Stimulated activated naive CD8-positive, alpha-beta T cell treated with anti-CD3 and anti-CD28 coated beads, Interleukin-15, amount 100 ng/mL, for 72 hours (primary cell): ENCODE results near the gene TRIM16.
"Not testable (repeated sequence)": the region's sequence is repeated elsewhere in the genome, so short reads cannot be mapped to it uniquely, and the experiment has no call there.

Experiments used
- ATAC-seq: fragments of 150-1000 bp; cut with Tn5 transposase; 2 replicates; pipeline ENCODE4 v1.10.0; 2021; ENCODE audit warnings: mild to moderate bottlenecking, moderate library complexity
- DNase-seq, 2 donors: peaks; one replicate each; pipeline ENCODE4 v3.0.0; 2021 to 2022
- H3K27ac Mint-ChIP-seq, 2 donors: one replicate each; pipeline ENCODE4 v1.8.0; 2022; ENCODE audit warnings: mild to moderate bottlenecking in 2 of 2, mixed read lengths in 2 of 2, moderate library complexity in 2 of 2
- H3K27me3 Mint-ChIP-seq: one replicate; pipeline ENCODE4 v1.8.0; 2022; ENCODE audit warnings: mixed read lengths
- H3K4me1 Mint-ChIP-seq: one replicate; pipeline ENCODE4 v1.8.0; 2022; ENCODE audit warnings: mild to moderate bottlenecking, mixed read lengths
- H3K4me3 Mint-ChIP-seq, 2 donors: one replicate each; pipeline ENCODE4 v1.8.0; 2022; ENCODE audit warnings: mild to moderate bottlenecking in 2 of 2, mixed read lengths in 2 of 2, moderate library complexity in 1 of 2
- H3K9me3 Mint-ChIP-seq, 2 donors: one replicate each; pipeline ENCODE4 v1.8.0; 2022; ENCODE audit warnings: mixed read lengths in 2 of 2

The TRIM16 gene

GRCh38 chr17:15683824-15684478 lies at the start of gene TRIM16:
TSS of gene TRIM16 (minus strand) at chr17:15684311. CDS start at chr17:15651609, 32,702 bp downstream.
- H3K4me3 Mint-ChIP-seq, result peak within 1 kb of the TSS; percentile 95 to 99
- H3K27ac Mint-ChIP-seq, result peak within 1 kb of the TSS; percentile 87 to 93
- peak; percentile 57 to 69 for DNase-seq
- not testable (repeated sequence) for H3K9me3 Mint-ChIP-seq, H3K27me3 Mint-ChIP-seq
- peaks cover 41% of the 10 kb centered on the region for H3K4me1 Mint-ChIP-seq
- peak; percentile 95 for ATAC-seq

- ATAC-seq, H3K27ac Mint-ChIP-seq, H3K4me3 Mint-ChIP-seq: not testable (repeated sequence)
These were observed 49.2 kb upstream of the TRIM16 start for GRCh38 chr17:15733174-15733789.

GRCh38 chr17:15731900-15732299 lies 47.8 kb upstream of the TRIM16 start, which contains the start of gene TBC1D26:
TSS of gene TBC1D26 (plus strand) at chr17:15732283. CDS start at chr17:15735349, 3,066 bp downstream.
- H3K9me3 Mint-ChIP-seq, H3K4me1 Mint-ChIP-seq, ATAC-seq: not testable (repeated sequence)

More at GRCh38 chr17:15733174-15733789, 49.2 kb upstream of the TRIM16 start:
- not testable (repeated sequence) for DNase-seq, H3K27me3 Mint-ChIP-seq, H3K9me3 Mint-ChIP-seq, H3K4me1 Mint-ChIP-seq

GRCh38 chr17:15730535-15730934 lies 46.4 kb upstream of the TRIM16 start:
- H3K4me1 Mint-ChIP-seq, H3K27ac Mint-ChIP-seq, H3K27me3 Mint-ChIP-seq, H3K9me3 Mint-ChIP-seq, H3K4me3 Mint-ChIP-seq, ATAC-seq, DNase-seq: not testable (repeated sequence)

More at GRCh38 chr17:15731900-15732299, 47.8 kb upstream of the TRIM16 start, which contains the start of gene TBC1D26:
- H3K4me3 Mint-ChIP-seq, H3K27ac Mint-ChIP-seq, DNase-seq, H3K27me3 Mint-ChIP-seq: not testable (repeated sequence)

- DNase-seq, ATAC-seq, H3K4me3 Mint-ChIP-seq, H3K27ac Mint-ChIP-seq, H3K27me3 Mint-ChIP-seq, H3K4me1 Mint-ChIP-seq: not testable (repeated sequence)
- H3K9me3 Mint-ChIP-seq, result peaks cover 10 to 15% of the 10 kb centered on the region in 2 donors
These were observed 32.8 kb upstream of the TRIM16 start for GRCh38 chr17:15716601-15717563.

- not testable (repeated sequence) for ATAC-seq, H3K4me1 Mint-ChIP-seq, DNase-seq, H3K27ac Mint-ChIP-seq, H3K4me3 Mint-ChIP-seq, H3K27me3 Mint-ChIP-seq
- peaks cover 11 to 19% of the 10 kb centered on the region in 2 donors for H3K9me3 Mint-ChIP-seq
These were observed 24.8 kb upstream of the TRIM16 start for GRCh38 chr17:15708879-15709278.

- H3K9me3 Mint-ChIP-seq, result peaks cover 11 to 14% of the 10 kb centered on the region in 2 donors
- H3K4me3 Mint-ChIP-seq, ATAC-seq, DNase-seq, H3K4me1 Mint-ChIP-seq, H3K27ac Mint-ChIP-seq, H3K27me3 Mint-ChIP-seq: not testable (repeated sequence)
These were observed 20.7 kb upstream of the TRIM16 start for GRCh38 chr17:15704813-15705212.

- H3K27me3 Mint-ChIP-seq, ATAC-seq, DNase-seq, H3K4me3 Mint-ChIP-seq, H3K27ac Mint-ChIP-seq, H3K4me1 Mint-ChIP-seq: not testable (repeated sequence)
- H3K9me3 Mint-ChIP-seq, result peaks cover 11 to 14% of the 10 kb centered on the region in 2 donors
These were observed 20.1 kb upstream of the TRIM16 start for GRCh38 chr17:15704239-15704638.

- peak overlapping the region; percentile 88 for H3K4me3 Mint-ChIP-seq
- H3K27ac Mint-ChIP-seq, result peak overlapping the region; percentile 85 to 97
- DNase-seq, H3K9me3 Mint-ChIP-seq, H3K27me3 Mint-ChIP-seq, H3K4me1 Mint-ChIP-seq: not testable (repeated sequence)
- peak; percentile 29 for ATAC-seq
These were observed 15.8 kb upstream of the TRIM16 start for GRCh38 chr17:15699937-15700336.

- Mint-ChIP-seq H3K27ac (peak within 1 kb of the TSS; percentile 85 to 97), H3K4me3 (peak within 1 kb of the TSS; percentile 88)
- not testable (repeated sequence) for H3K9me3 Mint-ChIP-seq, H3K4me1 Mint-ChIP-seq, H3K27me3 Mint-ChIP-seq
- peak; percentile 94 to 99 for DNase-seq
- ATAC-seq, result peak; percentile 98
These were observed 15.4 kb upstream of the TRIM16 start, which contains the start of gene ZNF286A for GRCh38 chr17:15699413-15699924. TSS of gene ZNF286A (plus strand) at chr17:15699752. CDS start at chr17:15700330, 578 bp downstream.

- not testable (repeated sequence) for ATAC-seq, DNase-seq, H3K9me3 Mint-ChIP-seq, H3K4me1 Mint-ChIP-seq, H3K27me3 Mint-ChIP-seq
- Mint-ChIP-seq H3K27ac (peak overlapping the region in 1 of 2 donors; percentile 97), H3K4me3 (peak overlapping the region; percentile 88)
These were observed 14.9 kb upstream of the TRIM16 start for GRCh38 chr17:15698967-15699366.

GRCh38 chr17:15687494-15687893 lies 3.4 kb upstream of the TRIM16 start:
- peaks cover 29% of the 10 kb centered on the region for H3K4me1 Mint-ChIP-seq
- H3K9me3 Mint-ChIP-seq, DNase-seq, ATAC-seq, H3K4me3 Mint-ChIP-seq, H3K27me3 Mint-ChIP-seq, H3K27ac Mint-ChIP-seq: not testable (repeated sequence)

GRCh38 chr17:15683135-15683534 lies 976 bp downstream of the TRIM16 start:
- peak overlapping the region in 1 of 2 donors; percentile 23 for H3K27ac Mint-ChIP-seq
- not testable (repeated sequence) for DNase-seq, H3K9me3 Mint-ChIP-seq, ATAC-seq, H3K27me3 Mint-ChIP-seq
- H3K4me1 Mint-ChIP-seq, result peaks cover 41% of the 10 kb centered on the region
- peak overlapping the region; percentile 95 to 99 for H3K4me3 Mint-ChIP-seq

GRCh38 chr17:15675991-15676390 lies 8.1 kb downstream of the TRIM16 start:
- H3K4me1 Mint-ChIP-seq, DNase-seq, H3K4me3 Mint-ChIP-seq, H3K27ac Mint-ChIP-seq, ATAC-seq, H3K27me3 Mint-ChIP-seq, H3K9me3 Mint-ChIP-seq: not testable (repeated sequence)

GRCh38 chr17:15674640-15675039 lies 9.5 kb downstream of the TRIM16 start:
- DNase-seq, H3K27me3 Mint-ChIP-seq, ATAC-seq, H3K4me1 Mint-ChIP-seq, H3K27ac Mint-ChIP-seq, H3K4me3 Mint-ChIP-seq, H3K9me3 Mint-ChIP-seq: not testable (repeated sequence)
